Lung (tissue), 12 donors: ENCODE measurements around the gene SOX6. TPM values are rescaled to one million over a fixed set of nuclear protein-coding genes. Genes with fewer than 3 reads are reported as not detected.

ENCODE experiments used
- ATAC-seq: fragments of 200-7000 bp; cut with Tn5 transposase; one replicate; pipeline ENCODE4 v1.9.1; 2020; ENCODE audit warnings: moderate number of reproducible peaks; ENCODE audit not compliant: insufficient read depth, low FRiP score
- DNase-seq, 3 donors: peaks; one replicate each; pipeline ENCODE4 v3.0.0-alpha.2; 2013 to 2017
- H3K27ac ChIP-seq, 2 donors: one replicate each; pipeline ENCODE4 v1.5.1; 2013; ENCODE audit warnings: mild to moderate bottlenecking in 2 of 2, moderate library complexity in 2 of 2, control low read depth in 1 of 2, inconsistent platforms in 1 of 2, low read depth in 1 of 2, low read length in 1 of 2
- H3K27me3 ChIP-seq, 3 donors: one replicate each; pipeline ENCODE4 v1.5.1; 2013; ENCODE audit warnings: low read length in 2 of 3; ENCODE audit not compliant: control insufficient read depth in 3 of 3, insufficient read depth in 3 of 3
- H3K36me3 ChIP-seq, 4 donors: one replicate each; pipeline ENCODE4 v1.5.1; 2013; ENCODE audit warnings: low read length in 4 of 4, mild to moderate bottlenecking in 1 of 4, moderate library complexity in 1 of 4; ENCODE audit not compliant: control insufficient read depth in 4 of 4, insufficient read depth in 4 of 4
- H3K4me1 ChIP-seq, 5 donors: one replicate each; pipeline ENCODE4 v1.5.1; 2013; ENCODE audit warnings: low read length in 5 of 5, mild to moderate bottlenecking in 2 of 5, moderate library complexity in 1 of 5; ENCODE audit not compliant: control insufficient read depth in 5 of 5, insufficient read depth in 5 of 5
- H3K4me3 ChIP-seq: one replicate; pipeline ENCODE4 v1.5.1; 2013; ENCODE audit warnings: mild to moderate bottlenecking, control low read depth, moderate library complexity
- H3K9ac ChIP-seq, 2 donors: one replicate each; pipeline ENCODE4 v1.5.1; 2013; ENCODE audit warnings: low read length in 2 of 2, control low read depth in 1 of 2; ENCODE audit not compliant: insufficient read depth in 1 of 2
- H3K9me3 ChIP-seq, 4 donors: one replicate each; pipeline ENCODE4 v1.5.1; 2013; ENCODE audit warnings: low read length in 3 of 4, mild to moderate bottlenecking in 1 of 4, moderate library complexity in 1 of 4; ENCODE audit not compliant: control insufficient read depth in 4 of 4, insufficient read depth in 3 of 4
- WGBS, 2 donors: extraction: QIAGEN DNeasy Blood & Tissue Kit; methylation state at CpG; one replicate each; pipeline ENCODE4 v1.1.7; 2013; 5-methylcytosine and 5-hydroxymethylcytosine counted together
- polyA plus RNA-seq, 2 donors: library from polyadenylated mRNA; stranded (reverse); fragments of 200-250 nt; gene quantifications; one replicate each; pipeline ENCODE4 v1.2.1, GENCODE V29; 2013
- total RNA-seq, 2 donors: library from RNA; depleted of rRNA in 1 of 2; stranded (reverse); fragments of >200 nt in 1 of 2; gene quantifications; one replicate each; pipeline ENCODE4 v1.2.1, GENCODE V29; 2014 to 2021
- TF ChIP-seq, protein P1 (sequence below): IDR thresholded peaks from 2 replicates; pipeline ENCODE4 v1.5.1; 2012; ENCODE audit warnings: mild to moderate bottlenecking; ENCODE audit errors: control extremely low read depth, extremely low read depth
- donor health status: control.
- donor health status: control.
- donor health status: Bipolar disorder and iron deficiency.
- donor health status: healthy.
- donor health status: DM: yes; HTN: yes; CAD: no.

The SOX6 gene
- total and polyA plus RNA-seq, 4 donors: 0.58 to 31.7 (median 7.4) TPM

DNA sequence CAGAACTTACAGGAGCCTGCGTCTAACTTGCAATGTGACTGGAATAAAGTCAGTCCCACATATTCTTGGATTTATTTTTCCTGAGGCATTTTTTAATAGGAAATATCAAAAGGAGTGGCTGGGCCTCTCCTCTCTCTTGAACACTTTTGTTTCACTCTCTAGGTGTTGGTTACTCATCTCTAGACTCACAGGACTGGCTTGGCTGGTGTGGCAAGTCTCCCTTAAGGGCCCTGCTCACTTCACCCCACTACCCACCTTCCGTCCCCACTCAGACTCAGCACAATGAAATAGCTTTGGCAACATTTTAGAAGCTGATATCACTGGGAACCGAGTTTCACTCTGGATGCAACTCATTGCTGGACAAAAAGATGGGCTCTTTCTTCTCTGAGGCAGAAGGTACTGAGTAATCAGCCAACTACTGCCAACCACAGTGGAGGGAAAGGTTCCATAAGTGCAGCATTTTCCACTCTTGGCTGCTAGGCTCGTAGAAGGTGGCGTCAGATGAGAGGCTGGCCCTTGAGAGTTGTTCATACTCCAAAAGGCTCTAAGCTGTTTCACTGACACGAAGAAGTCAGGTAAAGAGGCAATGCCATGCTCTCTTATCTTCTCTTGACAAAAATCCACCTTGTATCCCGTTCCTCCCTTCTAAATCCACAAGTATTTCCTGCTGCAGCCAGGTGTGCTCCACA is 390.6 kb downstream of the SOX6 start:
- no peaks in the 10 kb centered on the region for H3K27me3 ChIP-seq
- 74 to 85% methylated on average over 7 of the region's 7 CpGs for WGBS, 2 donors
- H3K27ac ChIP-seq: peak overlapping the region in 1 of 2 donors; percentile 85
- no peaks in the 10 kb centered on the region for H3K36me3 ChIP-seq
- H3K4me1 ChIP-seq: peaks cover 14 to 40% (median 20%) of the 10 kb centered on the region in 5 donors
- no peak overlapping the region for H3K9ac ChIP-seq
- DNase-seq (peak; percentile 65 to 86 (median 80)), ATAC-seq (peak; percentile 49)
- TF ChIP-seq, protein P1, sequence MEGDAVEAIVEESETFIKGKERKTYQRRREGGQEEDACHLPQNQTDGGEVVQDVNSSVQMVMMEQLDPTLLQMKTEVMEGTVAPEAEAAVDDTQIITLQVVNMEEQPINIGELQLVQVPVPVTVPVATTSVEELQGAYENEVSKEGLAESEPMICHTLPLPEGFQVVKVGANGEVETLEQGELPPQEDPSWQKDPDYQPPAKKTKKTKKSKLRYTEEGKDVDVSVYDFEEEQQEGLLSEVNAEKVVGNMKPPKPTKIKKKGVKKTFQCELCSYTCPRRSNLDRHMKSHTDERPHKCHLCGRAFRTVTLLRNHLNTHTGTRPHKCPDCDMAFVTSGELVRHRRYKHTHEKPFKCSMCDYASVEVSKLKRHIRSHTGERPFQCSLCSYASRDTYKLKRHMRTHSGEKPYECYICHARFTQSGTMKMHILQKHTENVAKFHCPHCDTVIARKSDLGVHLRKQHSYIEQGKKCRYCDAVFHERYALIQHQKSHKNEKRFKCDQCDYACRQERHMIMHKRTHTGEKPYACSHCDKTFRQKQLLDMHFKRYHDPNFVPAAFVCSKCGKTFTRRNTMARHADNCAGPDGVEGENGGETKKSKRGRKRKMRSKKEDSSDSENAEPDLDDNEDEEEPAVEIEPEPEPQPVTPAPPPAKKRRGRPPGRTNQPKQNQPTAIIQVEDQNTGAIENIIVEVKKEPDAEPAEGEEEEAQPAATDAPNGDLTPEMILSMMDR: no peak
- H3K9me3 ChIP-seq: no peaks in the 10 kb centered on the region
- no peak overlapping the region for H3K4me3 ChIP-seq

DNA sequence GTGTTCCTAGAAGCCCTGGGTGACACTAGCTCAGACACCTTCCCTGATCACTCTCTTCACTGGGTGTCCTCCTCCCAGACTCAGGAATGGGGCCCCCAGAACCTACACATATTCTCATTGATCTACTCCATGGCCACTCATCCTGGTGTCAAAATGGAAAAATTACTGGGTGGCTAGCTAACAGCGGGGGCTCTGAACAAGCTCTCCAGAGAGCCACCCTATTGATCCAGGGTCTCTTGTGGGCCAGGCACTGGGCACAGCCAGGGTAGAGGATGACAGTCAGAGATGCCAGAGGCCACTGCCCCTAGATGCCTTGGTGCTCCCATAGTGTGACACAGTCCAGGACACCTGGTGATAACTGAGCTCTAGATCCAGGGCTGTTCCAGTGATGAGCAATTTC is 393.1 kb downstream of the SOX6 start:
- Histone ChIP-seq H3K27me3 (no peaks in the 10 kb centered on the region), H3K27ac (no peak overlapping the region), H3K9ac (no peak overlapping the region), H3K4me1 (peaks cover 3 to 25% (median 12%) of the 10 kb centered on the region in 5 donors), H3K9me3 (no peaks in the 10 kb centered on the region), H3K4me3 (no peak overlapping the region), H3K36me3 (no peaks in the 10 kb centered on the region)
- TF ChIP-seq, protein P1: no peak
- DNase-seq (no peak), ATAC-seq (no peak)
- 94 to 96% methylated on average over 1 of the region's 1 CpG for WGBS, 2 donors

DNA sequence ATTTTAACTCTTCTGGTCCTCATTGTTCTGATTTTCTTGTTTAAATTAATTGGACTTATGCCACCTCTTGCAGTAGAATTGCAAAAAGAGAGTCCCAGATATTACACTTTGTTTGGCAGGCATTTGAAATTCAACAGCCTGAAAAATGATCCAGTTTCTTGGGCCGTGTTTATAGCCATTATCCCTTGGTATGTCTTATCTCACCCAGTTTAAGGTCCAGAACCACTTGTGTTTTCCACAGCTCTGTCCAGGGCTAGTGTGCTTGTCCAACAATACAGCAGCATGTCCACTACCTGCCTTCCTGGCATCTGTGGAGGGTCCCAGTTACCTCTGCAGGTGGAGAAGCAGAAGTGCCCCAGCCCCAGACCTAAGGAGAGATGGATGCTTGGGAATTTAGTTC is 397.4 kb downstream of the SOX6 start:
- DNase-seq (peak in 2 of 3 donors; percentile 34 to 49), ATAC-seq (no peak)
- WGBS, 2 donors: 62 to 90% methylated on average over 1 of the region's 1 CpG
- Histone ChIP-seq H3K27me3 (no peaks in the 10 kb centered on the region), H3K9me3 (no peaks in the 10 kb centered on the region), H3K9ac (no peak overlapping the region), H3K4me1 (peaks cover 0 to 4% (median 0%) of the 10 kb centered on the region in 5 donors), H3K36me3 (no peaks in the 10 kb centered on the region), H3K4me3 (no peak overlapping the region), H3K27ac (no peak overlapping the region)
- TF ChIP-seq, protein P1: no peak
